GM12878 (cell line): ENCODE data around the gene PLAAT5. TPM values are rescaled to one million over a fixed set of nuclear protein-coding genes. Genes with fewer than 3 reads are reported as not detected.

Experiments
- BCLAF1 ChIP-seq: fragments of 450-650 bp; IDR thresholded peaks from 2 replicates; pipeline ENCODE4 v1.6.1; 2017; ENCODE audit warnings: antibody characterized with exemption, mild to moderate bottlenecking, moderate library complexity
- CBX3 ChIP-seq: fragments of 200-600 bp; sonication (generic); IDR thresholded peaks from 2 replicates; pipeline ENCODE4 v1.6.1; 2016; ENCODE audit warnings: low read depth, borderline replicate concordance
- E4F1 ChIP-seq: fragments of 450-650 bp; IDR thresholded peaks from 2 replicates; pipeline ENCODE4 v1.6.1; 2018; ENCODE audit warnings: borderline replicate concordance, mild to moderate bottlenecking; ENCODE audit not compliant: partially characterized antibody
- EZH2 ChIP-seq: IDR thresholded peaks from 2 replicates; pipeline ENCODE4 v1.6.1; 2012; ENCODE audit warnings: low read depth, mild to moderate bottlenecking, control low read depth, inconsistent platforms, low read length, borderline replicate concordance; ENCODE audit not compliant: control insufficient read depth
- MLLT1 ChIP-seq: fragments of 450-650 bp; IDR thresholded peaks from 2 replicates; pipeline ENCODE4 v1.6.1; 2016; ENCODE audit warnings: mild to moderate bottlenecking
- MTA3 ChIP-seq: IDR thresholded peaks from 2 replicates; pipeline ENCODE4 v1.6.1; 2012; ENCODE audit warnings: low read length, inconsistent platforms, borderline replicate concordance
- SKIL ChIP-seq: fragments of 450-650 bp; IDR thresholded peaks from 2 replicates; pipeline ENCODE4 v1.6.1; 2017; ENCODE audit warnings: mild to moderate bottlenecking, low read depth, inconsistent platforms; ENCODE audit not compliant: poor library complexity, severe bottlenecking
- SMARCA5 ChIP-seq: fragments of 450-650 bp; IDR thresholded peaks from 2 replicates; pipeline ENCODE4 v1.6.1; 2017; ENCODE audit warnings: mild to moderate bottlenecking
- USF1 ChIP-seq: IDR thresholded peaks from 2 replicates; pipeline ENCODE4 v1.6.1; 2011; ENCODE audit warnings: borderline replicate concordance, low read depth, mild to moderate bottlenecking, moderate library complexity, mixed read lengths, low read length; ENCODE audit not compliant: insufficient read depth; ENCODE audit errors: extremely low read length
- polyA plus RNA-seq, 11 experiments: library from polyadenylated mRNA; depleted of rRNA in 4 of 11; unstranded in 6 of 11; stranded (reverse) in 5 of 11; fragments of >200 nt; fragmentation: Nextera tagmentation in 4 of 11; fragmentation: Illumina TruSeq in 1 of 11; extraction: Ambion mirVana in 4 of 11; extraction: Trizol in 1 of 11; gene quantifications; 1 replicate in 1 of 11; 2 replicates in 10 of 11; pipeline versions ENCODE4 v1.2.1 to v1.2.3, GENCODE V29; 2011 to 2016; ENCODE audit warnings: inconsistent platforms in 2 of 11, missing spikeins in 2 of 11, low read depth in 1 of 11
- total RNA-seq, 4 experiments: library from RNA; depleted of rRNA in 3 of 4; stranded (reverse); fragments of >200 nt in 3 of 4; fragmentation: Illumina TruSeq in 1 of 4; extraction: Trizol in 1 of 4; gene quantifications; 2 replicates each; pipeline versions ENCODE4 v1.2.1 to v1.2.3, GENCODE V29; 2013 to 2021

The PLAAT5 gene
- total and polyA plus RNA-seq, 10 of the 15 experiments (the other 5 are each of a cell fraction or from before 2014, with no cell fraction given), result not detected

- TF ChIP-seq USF1 (no peak), SMARCA5 (no peak), MTA3 (no peak), SKIL (no peak), EZH2 (no peak), CBX3 (no peak), E4F1 (no peak), MLLT1 (no peak), BCLAF1 (no peak)
Measured at GRCh38 chr11:63532117-63532516, 41.1 kb upstream of the PLAAT5 start (continued).
